GM12878 (cell line): ENCODE measurements around the gene AFF2. TPM values are rescaled to one million over a fixed set of nuclear protein-coding genes. Genes with fewer than 3 reads are reported as not detected.

Experiments used
- ATAC-seq: fragments of 200-7000 bp; cut with Tn5 transposase; 3 replicates; pipeline ENCODE4 v1.9.1; 2020; ENCODE audit warnings: mild to moderate bottlenecking, moderate library complexity
- BruUV-seq: library from RNA; stranded (reverse); fragments of 400-500 nt; replicated peaks from 2 replicates; lab custom pipeline; 2021; lab: Mats Ljungman, UMichigan
- CTCF ChIA-PET: fragments of 300-600 bp; sonication (Branson Sonifier 250); formaldehyde crosslinking; extraction: SDS; loops from one replicate; lab custom pipeline; 2021; ENCODE audit warnings: inconsistent platforms; lab: Yijun Ruan, JAX
- POLR2A ChIA-PET: fragments of 350-600 bp; formaldehyde crosslinking; extraction: SDS; loops from one replicate; lab custom pipeline; 2021; ENCODE audit warnings: inconsistent platforms; lab: Charles Lee
- RAD21 ChIA-PET: fragments of 300-600 bp; sonication (Branson Sonifier 250); formaldehyde crosslinking; loops from one replicate; lab custom pipeline; 2023; ENCODE audit warnings: antibody characterized with exemption; ENCODE audit not compliant: unreplicated experiment; lab: Charles Lee
- SMC1A ChIA-PET: fragments of 300-600 bp; sonication (Branson Sonifier 250); formaldehyde crosslinking; loops from one replicate; lab custom pipeline; 2023; ENCODE audit not compliant: unreplicated experiment, uncharacterized antibody; lab: Charles Lee
- DNase-seq: peaks from one replicate; pipeline ENCODE4 v3.0.0-alpha.2; 2011; ENCODE audit warnings: low read depth, low spot score
- FAIRE-seq: peaks from 3 replicates; lab custom pipeline; 2011; peaks lifted over from hg19 to GRCh38; lab: Jason Lieb, UNC
- H2AFZ ChIP-seq: 2 replicates; pipeline ENCODE4 v1.6.0; 2011; ENCODE audit warnings: low read depth, low read length, control low read depth; ENCODE audit not compliant: control insufficient read depth
- H3K27ac ChIP-seq: 2 replicates; pipeline ENCODE4 v1.5.1; 2011; ENCODE audit warnings: control low read depth; ENCODE audit not compliant: control insufficient read depth, insufficient read depth
- H3K27me3 ChIP-seq, 2 experiments: replicated peaks in 1 of 2; 2 replicates each; pipeline versions ENCODE4 v1.6.0 to v1.6.1; 2011; ENCODE audit warnings: low read length in 1 of 2; ENCODE audit not compliant: control insufficient read depth in 2 of 2, insufficient read depth in 2 of 2
- H3K36me3 ChIP-seq, 2 experiments: 2 replicates each; pipeline ENCODE4 v1.5.1; 2011; ENCODE audit warnings: low read length in 1 of 2; ENCODE audit not compliant: control insufficient read depth in 2 of 2, insufficient read depth in 2 of 2
- H3K4me1 ChIP-seq: 2 replicates; pipeline ENCODE4 v1.6.1; 2011; ENCODE audit warnings: mild to moderate bottlenecking, low read length, moderate library complexity, mixed read lengths; ENCODE audit not compliant: control insufficient read depth, insufficient read depth
- H3K4me2 ChIP-seq: 2 replicates; pipeline ENCODE4 v1.6.0; 2011; ENCODE audit warnings: control low read depth; ENCODE audit not compliant: control insufficient read depth, insufficient read depth
- H3K4me3 ChIP-seq: fragments of 200-600 bp; sonication (generic); 2 replicates; pipeline ENCODE4 v1.5.1; 2016
- H3K79me2 ChIP-seq: 2 replicates; pipeline ENCODE4 v1.6.0; 2011; ENCODE audit warnings: low read length; ENCODE audit not compliant: control insufficient read depth, insufficient read depth
- H3K9ac ChIP-seq: 2 replicates; pipeline ENCODE4 v1.8.0; 2011; ENCODE audit warnings: low read length, control low read depth, mixed read lengths; ENCODE audit not compliant: control insufficient read depth, insufficient read depth
- H3K9me3 ChIP-seq: replicated peaks from 3 replicates; pipeline ENCODE4 v1.5.1; 2011; ENCODE audit warnings: mild to moderate bottlenecking, low read length; ENCODE audit not compliant: control insufficient read depth, insufficient read depth
- H4K20me1 ChIP-seq: 2 replicates; pipeline ENCODE4 v1.6.0; 2011; ENCODE audit not compliant: control insufficient read depth, insufficient read depth
- EZH2 ChIP-seq: IDR thresholded peaks from 2 replicates; pipeline ENCODE4 v1.6.1; 2012; ENCODE audit warnings: low read depth, mild to moderate bottlenecking, control low read depth, inconsistent platforms, low read length, borderline replicate concordance; ENCODE audit not compliant: control insufficient read depth
- HDGF ChIP-seq: fragments of 450-650 bp; IDR thresholded peaks from 2 replicates; pipeline ENCODE4 v1.6.1; 2016; ENCODE audit warnings: antibody characterized with exemption
- NBN ChIP-seq: fragments of 450-650 bp; IDR thresholded peaks from 2 replicates; pipeline ENCODE4 v1.6.1; 2016
- WGBS: methylation state at CpG from one replicate; pipeline ENCODE4 v1.1.6; 2016; ENCODE audit warnings: low lambda C conversion rate; ENCODE audit not compliant: insufficient replicate concordance, insufficient coverage; ENCODE audit errors: missing lambda C conversion rate; 5-methylcytosine and 5-hydroxymethylcytosine counted together
- in situ Hi-C: fragments of 300-500 bp; cut with MboI; formaldehyde crosslinking; loops from 9 replicates; pipeline ENCODE4 v1.14.3; 2018; ENCODE audit warnings: mixed read lengths
- intact Hi-C: fragments of 100-400 bp; cut with micrococcal nuclease; formaldehyde crosslinking; loops from one replicate; pipeline ENCODE4 v1.14.2; 2022; ENCODE audit not compliant: unreplicated experiment
- polyA plus RNA-seq, 11 experiments: library from polyadenylated mRNA; depleted of rRNA in 4 of 11; unstranded in 6 of 11; stranded (reverse) in 5 of 11; fragments of >200 nt; fragmentation: Nextera tagmentation in 4 of 11; fragmentation: Illumina TruSeq in 1 of 11; extraction: Ambion mirVana in 4 of 11; extraction: Trizol in 1 of 11; gene quantifications; 1 replicate in 1 of 11; 2 replicates in 10 of 11; pipeline versions ENCODE4 v1.2.1 to v1.2.3, GENCODE V29; 2011 to 2016; ENCODE audit warnings: inconsistent platforms in 2 of 11, missing spikeins in 2 of 11, low read depth in 1 of 11
- total RNA-seq, 4 experiments: library from RNA; depleted of rRNA in 3 of 4; stranded (reverse); fragments of >200 nt in 3 of 4; fragmentation: Illumina TruSeq in 1 of 4; extraction: Trizol in 1 of 4; gene quantifications; 2 replicates each; pipeline versions ENCODE4 v1.2.1 to v1.2.3, GENCODE V29; 2013 to 2021
- TF ChIP-seq, protein P1 (sequence below): IDR thresholded peaks from 2 replicates; pipeline ENCODE4 v1.6.1; 2011; ENCODE audit warnings: low read depth, low read length, improper control_type of control experiment, borderline replicate concordance

The AFF2 gene
- total and polyA plus RNA-seq, 10 of the 15 experiments (the other 5 are each of a cell fraction or from before 2014, with no cell fraction given) = under 0.01 to 0.03 TPM; not detected in 8

DNA sequence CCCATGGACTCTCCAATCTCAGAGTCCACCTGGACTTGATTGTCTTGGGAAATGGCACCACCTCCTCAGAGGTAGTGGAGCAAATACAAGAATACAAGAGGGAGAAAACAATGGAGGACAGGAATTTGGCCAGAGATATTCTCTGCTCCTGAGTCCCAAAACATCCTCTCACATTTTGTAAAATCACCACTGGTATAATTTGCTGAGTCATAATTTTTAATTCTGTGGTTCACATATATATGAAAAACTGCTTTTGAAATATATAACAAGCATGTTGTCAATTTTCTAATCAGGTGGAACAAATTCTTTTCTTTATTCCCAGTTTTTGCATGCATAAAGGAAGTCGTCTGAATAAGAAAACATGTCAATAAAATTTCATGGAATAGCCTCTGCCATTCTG, 356.1 kb downstream of the AFF2 start:
- Histone ChIP-seq H2AFZ (no peak overlapping the region), H3K9me3 (no peaks in the 10 kb centered on the region), H3K36me3 (no peaks in the 10 kb centered on the region), H3K4me1 (no peaks in the 10 kb centered on the region), H3K27me3 (no peaks in the 10 kb centered on the region), H3K27ac (no peak overlapping the region), H3K4me3 (no peak overlapping the region), H3K79me2 (no peaks in the 10 kb centered on the region), H3K9ac (no peak overlapping the region), H3K4me2 (no peak overlapping the region), H4K20me1 (no peaks in the 10 kb centered on the region)
- ATAC-seq = no peak
- in situ Hi-C loops = no loop called here
- SMC1A ChIA-PET = interaction anchor here (0.9 kb wide), 1 partner anchor 104 kb away, joined by 3 read pairs; no protein-coding TSS in a partner anchor
- RAD21 ChIA-PET = no interaction called here
- POLR2A ChIA-PET = no interaction called here
- BruUV-seq = no TSS peak
- TF ChIP-seq EZH2 = no peak
- TF ChIP-seq HDGF = no peak
- TF ChIP-seq, protein P1, sequence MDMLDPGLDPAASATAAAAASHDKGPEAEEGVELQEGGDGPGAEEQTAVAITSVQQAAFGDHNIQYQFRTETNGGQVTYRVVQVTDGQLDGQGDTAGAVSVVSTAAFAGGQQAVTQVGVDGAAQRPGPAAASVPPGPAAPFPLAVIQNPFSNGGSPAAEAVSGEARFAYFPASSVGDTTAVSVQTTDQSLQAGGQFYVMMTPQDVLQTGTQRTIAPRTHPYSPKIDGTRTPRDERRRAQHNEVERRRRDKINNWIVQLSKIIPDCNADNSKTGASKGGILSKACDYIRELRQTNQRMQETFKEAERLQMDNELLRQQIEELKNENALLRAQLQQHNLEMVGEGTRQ = no peak
- FAIRE-seq = no peak
- intact Hi-C loops = no loop called here
- WGBS = 0% methylated on average over 1 of the region's 1 CpG
- CTCF ChIA-PET = no interaction called here
- DNase-seq = no peak

DNA sequence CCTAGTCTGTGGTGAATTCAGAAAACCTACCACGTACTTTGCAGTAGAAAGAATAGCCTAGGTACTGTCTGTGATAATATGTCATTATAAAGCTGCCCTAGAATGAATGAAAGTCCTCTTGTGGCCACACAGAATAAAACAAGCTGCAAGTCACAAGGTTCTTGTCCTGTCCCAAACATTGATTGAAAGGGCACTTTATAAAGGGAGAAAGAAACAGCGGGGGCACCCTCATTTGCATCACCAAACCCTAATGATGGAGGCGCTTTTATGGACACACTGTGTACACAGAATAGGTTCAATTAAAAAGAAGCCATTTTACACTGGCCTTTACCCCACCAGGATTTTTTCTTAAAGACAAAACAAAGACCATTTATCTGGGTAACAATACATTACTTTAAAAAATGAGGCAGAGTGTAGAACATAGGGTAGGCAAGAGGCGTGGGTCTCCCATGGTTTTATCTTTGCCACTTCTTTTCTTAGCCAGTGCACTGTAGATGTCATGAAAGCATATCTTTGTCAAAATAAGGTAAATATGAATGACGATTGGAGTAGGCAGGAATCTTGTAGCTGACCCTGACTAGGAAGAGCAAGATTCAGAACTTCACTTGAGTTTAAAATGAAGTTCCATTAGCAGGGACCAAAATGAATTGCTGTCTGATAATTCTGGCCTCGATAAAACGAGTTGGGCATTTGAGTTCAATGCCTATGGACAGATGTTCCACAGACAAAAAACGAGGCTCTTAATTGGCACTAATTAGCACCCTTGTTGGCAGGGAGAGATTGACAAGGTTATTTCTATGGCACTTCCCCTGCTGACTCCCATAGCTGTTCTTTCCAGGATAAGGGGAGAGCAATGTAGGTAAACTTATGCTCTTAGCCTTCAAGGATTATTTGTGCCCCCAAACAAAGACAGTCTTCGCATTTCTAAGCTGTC, 365.1 kb downstream of the AFF2 start:
- Histone ChIP-seq H4K20me1 (no peaks in the 10 kb centered on the region), H3K27ac (no peak overlapping the region), H2AFZ (no peak overlapping the region), H3K4me3 (no peak overlapping the region), H3K9ac (no peak overlapping the region), H3K36me3 (no peaks in the 10 kb centered on the region), H3K4me2 (no peak overlapping the region), H3K9me3 (no peaks in the 10 kb centered on the region), H3K27me3 (no peaks in the 10 kb centered on the region), H3K4me1 (no peaks in the 10 kb centered on the region), H3K79me2 (no peaks in the 10 kb centered on the region)
- WGBS = 5% methylated on average over 9 of the region's 9 CpGs
- DNase-seq (no peak), FAIRE-seq (no peak), ATAC-seq (no peak)
- in situ Hi-C loops (no loop called here), intact Hi-C loops (no loop called here)
- ChIA-PET POLR2A (no interaction called here), RAD21 (no interaction called here), SMC1A (interaction anchor here (0.9 to 1.5 kb wide), 3 partner anchors 19 to 606 kb away, joined by 3 to 5 read pairs (median 3); no protein-coding TSS in a partner anchor), CTCF (interaction anchor here (2.2 kb wide), 1 partner anchor 12 kb away, joined by 5 read pairs; no protein-coding TSS in a partner anchor)
- TF ChIP-seq NBN = no peak
- no TSS peak for BruUV-seq
